Measurements from ENCODE around the gene SEC23B.
"Not testable (repeated sequence)": the region's sequence is repeated elsewhere in the genome, so short reads cannot be mapped to it uniquely, and the experiment has no call there.

The SEC23B gene

DNA sequence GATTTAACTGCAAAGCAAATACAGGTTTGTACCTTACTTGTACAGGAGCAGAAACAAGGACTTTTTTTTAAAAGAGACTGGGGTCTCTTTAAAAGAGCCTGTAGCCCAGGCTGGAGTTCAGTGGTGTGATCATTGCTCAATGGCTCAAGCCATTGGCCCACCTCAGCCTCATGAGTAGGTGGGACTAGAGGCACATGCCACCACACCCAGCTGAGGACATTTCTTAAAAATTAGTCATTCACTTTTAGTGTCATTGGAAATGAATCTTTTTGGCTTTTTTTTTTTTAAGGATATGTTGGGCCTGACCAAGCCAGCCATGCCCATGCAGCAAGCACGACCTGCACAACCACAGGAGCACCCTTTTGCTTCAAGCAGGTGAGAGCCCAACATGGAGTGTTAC lies 16.9 kb downstream of the SEC23B start:
- DNase-seq (ENCODE audit: low read depth in 2 of 2), result no peak

DNA sequence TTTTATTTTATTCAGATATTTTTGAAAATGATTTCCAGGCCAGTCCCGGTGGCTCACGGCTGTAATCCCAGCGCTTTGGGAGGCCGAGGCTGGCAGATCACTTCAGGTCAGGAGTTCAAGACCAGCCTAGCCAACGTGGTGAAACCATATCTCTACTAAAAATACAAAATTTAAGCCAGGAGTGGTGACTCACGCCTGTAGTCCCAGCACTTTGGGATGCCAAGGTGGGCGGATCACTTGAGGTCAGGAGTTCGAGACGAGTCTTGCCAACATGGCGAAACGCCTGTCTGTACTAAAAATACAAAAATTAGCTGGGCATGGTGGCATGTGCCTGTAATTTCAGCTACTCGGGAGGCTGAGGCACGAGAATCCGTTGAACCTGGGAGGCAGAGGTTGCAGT lies 19.0 kb downstream of the SEC23B start:
- not testable (repeated sequence) for DNase-seq (ENCODE audit: low read depth in 2 of 2)

DNA sequence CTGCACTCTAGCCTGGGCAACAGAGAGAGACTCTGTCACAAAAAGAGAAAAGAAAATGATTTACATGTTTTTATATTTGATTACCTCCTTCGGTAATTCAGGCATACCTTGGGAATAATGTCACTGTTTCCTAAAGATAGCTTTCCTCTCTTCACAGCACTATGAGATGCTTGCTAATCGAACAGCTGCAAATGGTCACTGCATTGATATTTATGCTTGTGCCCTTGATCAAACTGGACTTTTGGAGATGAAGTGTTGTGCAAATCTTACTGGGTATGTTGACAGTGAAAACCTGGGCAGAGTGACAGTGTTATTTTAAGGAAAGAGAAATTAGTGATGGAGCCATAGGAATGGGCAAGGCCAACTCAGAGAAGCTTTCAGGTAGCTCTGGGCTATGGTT lies 19.6 kb downstream of the SEC23B start:
- no peak for DNase-seq (ENCODE audit: low read depth in 2 of 2)

DNA sequence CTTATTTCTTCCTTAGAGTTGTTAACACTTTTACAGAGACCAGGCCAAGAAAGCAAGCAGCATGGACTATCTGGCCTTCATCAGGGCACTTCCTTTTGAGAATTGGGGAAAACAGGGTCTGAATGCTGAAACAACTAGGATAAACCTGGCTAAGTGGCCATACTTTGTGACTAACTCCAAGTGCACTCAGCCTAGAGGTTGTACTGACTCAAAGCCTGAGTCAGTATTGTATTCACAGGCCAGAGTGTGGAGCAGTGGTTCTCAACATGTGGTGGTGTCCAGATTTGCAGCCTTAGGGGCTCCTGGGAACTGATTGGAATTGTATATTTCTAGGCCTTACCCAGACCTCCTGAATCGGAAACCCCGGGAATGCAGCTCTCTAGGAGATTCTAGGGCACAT lies 20.1 kb downstream of the SEC23B start:
- DNase-seq (ENCODE audit: low read depth in 2 of 2), result no peak

DNA sequence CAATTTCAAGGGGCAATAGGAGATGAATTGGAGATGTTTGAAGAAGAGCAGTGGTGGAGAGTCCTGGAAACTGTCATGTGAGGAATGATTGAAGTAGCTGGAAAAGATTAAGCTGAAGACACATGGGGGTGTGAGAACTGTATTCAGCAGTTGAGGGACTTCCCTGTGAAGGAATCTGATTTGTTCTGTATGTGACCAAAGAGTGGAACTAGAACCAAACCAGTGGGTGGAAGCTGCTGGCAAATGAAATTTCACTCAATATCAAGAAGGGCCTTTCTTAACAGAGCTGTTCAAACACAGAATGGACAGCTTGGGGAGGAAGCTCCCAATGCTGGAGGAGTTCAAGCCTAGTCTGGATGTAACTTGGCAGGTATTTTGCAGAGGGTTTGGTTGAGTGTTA lies 21.3 kb downstream of the SEC23B start:
- no peak for DNase-seq (ENCODE audit: low read depth in 2 of 2)

DNA sequence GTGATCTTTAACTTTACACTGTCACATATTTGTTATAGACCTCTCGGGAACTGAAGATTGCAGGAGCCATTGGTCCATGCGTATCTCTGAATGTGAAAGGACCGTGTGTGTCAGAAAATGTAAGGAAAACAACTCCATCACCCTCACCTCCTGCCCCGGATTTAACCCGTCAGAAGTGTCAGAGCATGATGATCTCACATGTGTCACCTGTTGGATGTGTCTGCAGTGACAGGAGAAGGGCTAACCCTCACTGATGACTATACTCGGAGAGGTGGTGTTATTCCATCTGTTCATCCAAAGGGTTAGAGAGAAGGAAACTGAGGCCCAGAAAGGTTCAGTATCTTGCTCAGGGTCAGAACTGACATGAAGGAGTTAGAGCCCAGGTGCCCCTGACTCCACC lies 24.9 kb downstream of the SEC23B start:
- no peak for DNase-seq (ENCODE audit: low read depth in 2 of 2)

DNA sequence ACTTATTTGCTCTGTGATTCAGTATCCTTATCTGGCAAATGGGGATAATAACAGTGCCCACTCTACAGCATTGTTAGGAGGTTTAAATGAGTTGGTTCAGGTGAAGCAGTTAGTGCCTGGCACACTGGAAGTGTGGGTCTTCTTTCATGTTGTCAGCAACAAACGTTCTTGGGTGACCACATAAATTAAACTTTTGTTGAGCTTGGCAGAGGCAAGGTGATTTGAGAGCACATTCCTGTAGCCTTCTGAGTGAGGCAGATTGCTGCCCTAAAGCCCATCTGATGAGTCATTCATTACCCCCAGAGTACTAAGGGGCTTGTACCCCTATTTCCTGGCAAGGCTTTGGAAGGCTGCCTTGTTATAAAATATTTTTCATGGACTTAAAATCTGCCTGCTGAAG lies 25.8 kb downstream of the SEC23B start:
- DNase-seq (ENCODE audit: low read depth in 2 of 2), result no peak

DNA sequence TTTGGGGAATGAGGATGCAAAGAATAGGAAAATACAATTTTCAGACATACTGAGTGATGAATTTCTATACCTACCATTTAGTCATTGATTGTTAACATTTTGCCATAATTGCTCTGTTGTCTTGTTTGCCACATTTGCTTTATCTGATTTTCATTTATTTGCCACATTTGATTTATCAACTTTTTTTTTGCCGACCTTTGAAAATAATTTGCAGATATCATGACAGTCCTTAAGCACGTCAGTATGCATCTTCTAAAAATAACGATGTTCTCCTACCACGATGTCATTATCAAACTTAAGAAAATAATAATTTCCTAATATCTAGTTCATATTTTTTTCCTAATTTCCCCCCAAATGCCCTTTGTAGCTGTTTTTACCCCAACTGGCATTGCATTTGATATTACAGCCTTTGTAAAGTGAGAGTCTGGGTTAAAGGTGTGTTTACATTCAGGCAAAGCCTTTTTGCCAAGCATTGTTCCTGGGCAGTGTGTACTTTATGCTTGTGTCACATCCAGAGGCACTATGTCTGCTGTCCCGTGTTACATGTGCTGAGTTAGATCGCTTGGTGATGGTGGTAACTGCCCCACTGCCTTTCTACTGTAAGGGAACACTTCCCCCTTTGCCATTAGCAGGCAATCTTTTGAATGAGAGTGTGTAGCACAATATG lies 26.4 kb downstream of the SEC23B start:
- DNase-seq (ENCODE audit: low read depth in 2 of 2), result no peak

DNA sequence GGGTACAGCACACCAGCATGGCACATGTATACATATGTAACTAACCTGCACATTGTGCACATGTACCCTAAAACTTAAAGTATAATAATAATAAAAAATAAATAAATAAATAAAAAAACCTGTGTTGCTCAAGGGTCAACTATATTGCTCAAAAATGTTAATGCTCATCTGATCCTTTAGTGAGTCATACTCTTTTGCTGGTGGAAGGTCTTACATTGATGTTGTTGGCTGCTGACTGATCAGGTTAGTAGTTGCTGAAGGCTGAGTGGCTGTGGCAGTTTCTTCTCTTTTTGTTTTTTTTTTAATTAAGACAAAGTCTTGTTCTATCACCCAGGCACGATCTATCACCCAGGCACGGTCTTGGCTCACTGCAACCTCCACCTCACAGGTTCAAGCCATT lies 29.9 kb downstream of the SEC23B start:
- DNase-seq (ENCODE audit: low read depth in 2 of 2), result no peak

DNA sequence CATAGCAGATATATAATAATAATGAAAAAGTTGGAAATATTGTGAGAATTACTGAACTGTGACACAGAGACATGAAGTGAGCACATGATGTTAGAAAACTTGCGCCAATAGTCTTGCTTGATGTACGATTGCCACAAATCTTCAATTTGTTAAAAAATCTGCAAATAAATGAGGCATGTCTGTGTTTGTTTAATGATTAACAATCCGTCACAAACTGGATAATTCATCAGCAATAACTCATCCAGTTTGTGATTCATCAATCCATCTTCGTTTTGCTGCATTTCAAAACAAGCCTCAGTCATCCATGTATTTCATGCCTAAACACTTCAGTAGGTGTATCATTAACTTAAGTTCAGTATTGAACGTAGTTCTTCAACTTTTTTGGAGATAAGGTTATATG lies 34.0 kb downstream of the SEC23B start:
- no peak for DNase-seq (ENCODE audit: low read depth in 2 of 2)

DNA sequence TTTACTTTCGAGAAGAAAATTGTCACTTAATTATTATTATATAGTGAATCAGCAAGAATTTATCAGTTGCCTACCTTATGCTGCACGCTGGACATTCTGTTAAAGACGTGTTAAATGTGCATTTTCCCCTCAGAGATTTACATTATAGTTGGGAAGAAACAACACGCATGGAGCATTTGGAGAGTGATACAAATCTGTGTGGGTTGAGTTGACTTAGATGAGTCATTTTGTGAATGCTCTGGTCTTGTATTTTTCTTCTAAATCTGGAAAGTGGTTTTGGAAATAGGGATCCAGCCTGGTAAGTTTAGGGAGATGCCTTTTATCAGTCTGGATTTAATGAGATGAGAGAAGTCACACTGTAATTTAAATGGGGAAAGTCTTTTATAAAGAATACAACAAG lies 35.5 kb downstream of the SEC23B start:
- no peak for DNase-seq (ENCODE audit: low read depth in 2 of 2)

DNA sequence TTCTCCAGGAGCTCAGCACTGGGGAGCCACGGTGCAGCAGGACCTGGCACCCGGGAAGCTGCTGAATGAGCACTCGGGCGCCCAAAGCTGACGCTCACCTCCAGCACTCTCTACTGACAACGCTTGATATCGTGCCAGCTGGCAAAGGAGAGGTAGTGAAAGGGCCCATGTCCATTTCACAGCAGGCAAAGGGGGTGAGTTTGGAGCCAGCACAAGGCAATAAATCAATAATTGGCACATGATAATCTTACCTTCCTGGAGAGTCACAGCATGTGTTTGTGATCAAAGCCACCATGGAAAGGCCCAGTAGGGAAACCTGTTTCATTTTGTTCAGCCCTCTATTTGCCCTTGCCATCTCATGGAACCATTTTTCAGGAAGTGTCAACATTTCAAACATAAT lies 36.2 kb downstream of the SEC23B start:
- no peak for DNase-seq (ENCODE audit: low read depth in 2 of 2)

DNA sequence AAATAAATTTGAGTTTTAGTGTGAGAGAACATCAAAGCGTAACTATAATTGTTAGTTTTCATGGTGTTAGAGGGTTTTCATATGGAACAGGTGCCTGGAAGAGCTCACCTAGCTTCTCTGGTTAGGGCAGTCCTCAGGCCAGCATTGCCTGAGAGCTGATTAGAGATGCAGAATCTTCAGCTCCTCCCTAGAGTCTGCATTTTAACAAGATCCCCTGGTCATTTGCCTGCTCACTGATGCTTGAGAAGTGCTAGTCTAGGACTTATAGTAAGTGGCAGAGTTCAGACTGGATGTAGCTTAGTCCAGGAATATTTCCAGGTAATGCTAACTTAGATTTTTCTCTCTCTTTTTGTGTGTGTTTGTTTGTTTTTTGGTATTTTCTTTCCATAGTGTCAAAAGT lies 37.8 kb downstream of the SEC23B start:
- no peak for DNase-seq (ENCODE audit: low read depth in 2 of 2)

DNA sequence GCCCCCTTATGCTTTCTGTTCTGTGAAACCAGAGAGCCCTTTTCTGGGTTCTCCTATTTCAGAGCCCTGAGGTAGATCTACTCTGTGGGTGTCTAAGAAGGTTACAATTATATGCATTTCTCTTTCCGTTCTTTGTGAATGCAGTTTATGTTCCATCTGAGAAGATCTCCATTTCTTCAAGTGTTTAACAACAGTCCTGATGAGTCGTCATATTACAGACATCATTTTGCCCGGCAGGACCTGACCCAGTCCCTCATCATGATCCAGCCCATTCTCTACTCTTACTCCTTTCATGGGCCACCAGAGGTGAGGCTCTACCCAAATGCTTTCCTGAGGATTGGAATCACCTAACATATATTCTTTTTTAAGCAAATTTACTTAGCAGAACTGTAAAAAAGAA lies 40.7 kb downstream of the SEC23B start:
- no peak for DNase-seq (ENCODE audit: low read depth in 2 of 2)

DNA sequence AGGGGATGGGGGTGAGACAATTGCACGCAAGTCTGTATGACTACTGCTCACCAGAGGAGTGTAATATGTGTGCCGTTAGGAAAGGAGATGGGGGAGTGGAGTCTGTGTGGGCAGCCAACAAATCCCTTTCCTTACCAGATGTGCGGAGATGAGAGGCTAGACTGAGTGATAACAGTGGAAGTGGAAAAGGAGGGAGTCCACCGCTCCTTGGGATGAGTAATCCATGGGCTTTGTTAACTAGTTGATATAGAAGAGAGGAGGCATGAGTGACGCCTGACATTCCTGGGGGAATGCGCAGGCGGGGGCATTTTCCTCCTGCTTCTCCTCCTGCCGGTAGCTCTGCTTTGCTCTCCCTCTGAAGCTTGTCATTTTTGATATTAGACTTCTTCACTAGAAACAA lies 46.0 kb downstream of the SEC23B start:
- no peak for DNase-seq (ENCODE audit: low read depth in 2 of 2)

DNA sequence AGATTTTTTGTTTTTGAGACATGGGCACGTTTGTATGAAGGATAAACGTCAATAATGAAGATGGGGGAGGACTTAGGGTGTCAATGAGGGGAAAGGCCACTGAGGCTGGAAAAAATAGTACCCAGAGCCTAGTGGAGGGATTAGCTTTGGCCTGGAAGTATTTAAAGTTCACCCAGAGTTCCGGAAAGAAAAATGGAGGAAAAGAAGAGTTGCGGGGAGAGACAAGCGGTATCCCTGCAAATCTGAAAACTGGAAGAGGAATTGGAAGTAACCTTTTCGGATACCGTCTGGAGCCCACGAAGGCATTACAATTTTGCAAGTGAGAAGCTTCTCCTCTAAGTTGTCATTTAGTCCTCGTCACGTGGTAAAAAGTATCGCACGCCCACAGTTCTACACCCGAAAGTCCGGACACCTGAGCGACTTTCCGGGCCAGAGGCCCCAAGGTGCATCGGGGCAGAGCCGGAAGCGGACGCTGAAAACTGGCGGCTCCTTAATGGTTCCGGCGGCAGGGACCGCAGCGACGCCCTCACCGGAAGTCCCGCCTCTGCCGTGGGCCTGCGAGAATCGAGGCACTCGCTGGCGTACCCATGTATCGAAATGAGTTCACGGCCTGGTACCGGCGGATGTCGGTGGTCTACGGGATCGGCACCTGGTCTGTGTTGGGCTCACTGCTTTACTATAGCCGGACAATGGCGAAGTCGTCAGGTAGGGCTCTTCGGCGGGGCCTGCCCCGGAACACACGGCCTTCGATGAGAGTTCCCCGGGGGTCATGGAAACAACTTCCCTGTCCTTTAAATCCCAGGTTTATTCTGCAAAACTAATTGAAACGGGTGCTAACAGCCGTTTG lies 59.4 kb downstream of the SEC23B start, which contains the start of gene SMIM26:
Gene SMIM26, plus strand, starts transcription at position 541 of the 847 bp plus-strand sequence. Its CDS starts 47 bp downstream, at position 588.
- DNase-seq (ENCODE audit: low read depth in 2 of 2), result peak; percentile 77 to 90

DNA sequence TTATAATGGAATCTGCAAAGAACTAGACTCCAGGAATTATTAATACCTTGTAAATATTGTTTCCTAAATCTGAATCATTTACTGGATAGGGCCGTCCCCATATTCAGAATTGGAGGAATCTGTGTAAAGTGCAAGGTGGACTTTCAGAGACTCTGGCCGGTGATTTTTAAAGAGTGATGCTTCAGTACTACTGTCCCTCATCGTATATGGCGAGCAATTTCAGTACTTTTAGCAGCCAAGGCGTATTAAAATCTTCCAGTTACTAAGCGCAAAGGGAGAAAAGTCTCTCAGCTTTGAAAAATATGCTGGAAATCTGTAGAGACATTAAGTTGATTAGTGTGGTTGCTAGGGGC lies 60.0 kb downstream of the SEC23B start:
- DNase-seq (ENCODE audit: low read depth in 2 of 2), result no peak

DNA sequence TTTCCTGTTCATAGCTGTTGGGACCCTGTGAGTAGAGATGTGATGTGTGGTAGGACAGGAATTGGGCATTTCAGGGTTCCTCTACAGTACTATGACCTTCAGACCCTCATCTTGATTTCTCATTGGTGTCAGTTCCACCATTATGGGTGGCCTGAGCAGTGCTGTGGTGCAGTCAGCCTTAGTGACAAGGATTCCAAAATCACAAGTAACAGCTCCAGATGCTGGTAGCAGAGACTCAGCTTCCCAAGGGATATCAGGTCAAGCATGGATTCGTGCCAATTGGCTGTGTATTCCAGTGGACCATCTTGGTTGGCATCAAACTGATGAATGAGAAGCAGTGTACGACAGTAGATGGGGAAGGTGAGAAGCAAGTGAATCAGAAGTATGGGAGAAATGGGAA lies 63.3 kb downstream of the SEC23B start:
- no peak for DNase-seq (ENCODE audit: low read depth in 2 of 2)

DNA sequence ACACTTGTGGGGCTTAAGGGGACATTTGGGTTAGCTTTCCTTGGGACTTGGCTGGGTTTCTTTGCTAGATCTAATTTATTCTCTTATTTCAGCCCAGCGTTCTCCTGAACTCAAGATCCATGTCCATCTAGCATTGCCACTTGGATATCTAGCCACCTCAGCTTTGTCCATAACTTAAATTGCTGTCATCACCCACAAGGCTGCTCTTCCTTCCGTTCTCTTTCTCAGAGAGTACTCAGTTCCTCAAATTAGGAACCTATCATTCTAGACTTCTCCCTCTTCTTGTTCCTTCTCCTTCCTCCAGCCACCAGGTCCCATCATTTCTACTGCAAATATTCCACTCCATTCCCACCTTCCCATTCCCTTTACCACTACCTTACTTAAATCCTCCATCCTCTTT lies 63.8 kb downstream of the SEC23B start:
- no peak for DNase-seq (ENCODE audit: low read depth in 2 of 2)

DNA sequence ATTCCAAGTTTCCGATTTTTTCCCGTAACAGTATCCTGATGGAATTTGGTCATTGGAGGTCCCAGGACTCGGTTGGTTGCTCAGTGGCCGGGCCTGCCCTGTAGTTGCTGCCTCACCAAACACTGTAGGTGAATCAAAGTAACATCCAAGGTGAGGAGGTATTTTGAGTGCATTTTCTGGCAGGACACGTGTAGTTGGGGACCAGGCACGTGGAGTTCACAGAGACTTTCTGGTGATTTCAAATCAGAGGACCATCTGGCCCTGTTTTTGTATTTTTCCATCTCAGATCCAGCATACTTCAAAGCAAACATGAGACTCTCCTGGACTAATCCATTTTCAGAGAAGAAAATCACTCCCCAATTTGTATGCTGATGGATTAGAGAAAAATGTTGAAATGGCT lies 70.2 kb downstream of the SEC23B start:
- DNase-seq (ENCODE audit: low read depth in 2 of 2), result no peak

DNA sequence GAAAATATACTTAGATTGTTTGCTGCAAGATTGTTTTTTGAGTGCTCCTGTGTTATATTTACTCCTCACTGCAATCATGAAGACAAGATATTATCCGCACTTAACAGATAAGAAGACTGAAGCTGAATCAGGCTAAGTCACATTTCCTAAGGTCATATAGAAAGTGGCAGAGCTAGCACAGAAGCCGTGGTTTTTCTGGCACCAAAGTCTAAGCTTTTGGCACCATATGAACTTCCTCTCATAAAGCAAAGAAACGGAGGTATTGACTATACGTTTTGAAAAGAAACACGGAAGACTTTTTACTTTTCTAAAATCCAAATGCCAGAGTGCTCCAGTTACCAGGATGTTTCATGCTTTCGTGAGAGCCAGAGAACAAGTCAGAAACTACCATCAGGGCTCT lies 70.8 kb downstream of the SEC23B start:
- DNase-seq (ENCODE audit: low read depth in 2 of 2), result no peak

DNA sequence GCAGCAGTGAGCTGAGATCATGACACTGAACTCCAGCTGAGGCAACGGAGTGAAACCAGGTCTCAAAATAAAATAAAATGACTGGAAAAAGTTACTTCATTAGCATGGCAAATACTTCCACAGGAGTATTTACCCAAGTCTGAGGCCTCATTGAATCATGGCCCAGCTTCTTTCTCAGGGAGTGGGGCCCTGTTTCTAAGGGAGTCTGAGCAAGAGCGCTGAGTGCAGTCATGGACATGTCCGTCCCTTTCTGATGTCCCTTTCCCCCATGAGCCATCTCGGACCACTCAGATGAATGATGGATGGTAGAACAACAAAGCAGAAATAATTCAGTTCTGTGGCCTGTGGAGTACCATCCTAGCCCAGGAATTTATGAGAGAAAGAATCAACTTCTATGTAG lies 72.3 kb downstream of the SEC23B start:
- no peak for DNase-seq (ENCODE audit: low read depth in 2 of 2)

DNA sequence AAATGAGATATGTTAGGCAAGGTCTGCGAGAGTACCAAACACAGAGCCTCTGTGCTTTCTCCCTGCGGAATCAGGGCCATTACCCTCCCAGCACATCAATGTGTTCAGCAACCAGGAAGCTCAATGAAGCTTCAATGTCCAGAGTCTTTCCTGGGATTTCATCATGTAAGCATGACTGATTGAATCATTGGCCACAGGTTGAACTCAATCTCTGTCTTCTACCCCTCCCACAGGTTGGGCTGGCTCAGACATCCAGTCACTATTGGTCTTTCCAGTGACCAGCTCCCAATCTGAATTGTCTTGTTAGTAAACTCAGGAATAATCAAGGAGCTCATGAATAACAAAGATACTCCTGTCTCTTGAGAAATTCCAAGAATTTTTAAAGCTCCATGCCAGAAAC lies 77.4 kb downstream of the SEC23B start:
- no peak for DNase-seq (ENCODE audit: low read depth in 2 of 2)

All from stimulated activated CD4-positive, alpha-beta T cell treated with anti-CD3 and anti-CD28 coated beads, Interleukin-1b, Interleukin-23, amount 100 ng/mL, for 1 hour (primary cell).